NCI-H1417 (cell line): ENCODE results near the gene NID2.

Source experiments
- DNase-seq, 3 experiments: peaks; one replicate each; lab custom pipeline; 2025; lab: John Stamatoyannopoulos, UW

The NID2 gene

DNA sequence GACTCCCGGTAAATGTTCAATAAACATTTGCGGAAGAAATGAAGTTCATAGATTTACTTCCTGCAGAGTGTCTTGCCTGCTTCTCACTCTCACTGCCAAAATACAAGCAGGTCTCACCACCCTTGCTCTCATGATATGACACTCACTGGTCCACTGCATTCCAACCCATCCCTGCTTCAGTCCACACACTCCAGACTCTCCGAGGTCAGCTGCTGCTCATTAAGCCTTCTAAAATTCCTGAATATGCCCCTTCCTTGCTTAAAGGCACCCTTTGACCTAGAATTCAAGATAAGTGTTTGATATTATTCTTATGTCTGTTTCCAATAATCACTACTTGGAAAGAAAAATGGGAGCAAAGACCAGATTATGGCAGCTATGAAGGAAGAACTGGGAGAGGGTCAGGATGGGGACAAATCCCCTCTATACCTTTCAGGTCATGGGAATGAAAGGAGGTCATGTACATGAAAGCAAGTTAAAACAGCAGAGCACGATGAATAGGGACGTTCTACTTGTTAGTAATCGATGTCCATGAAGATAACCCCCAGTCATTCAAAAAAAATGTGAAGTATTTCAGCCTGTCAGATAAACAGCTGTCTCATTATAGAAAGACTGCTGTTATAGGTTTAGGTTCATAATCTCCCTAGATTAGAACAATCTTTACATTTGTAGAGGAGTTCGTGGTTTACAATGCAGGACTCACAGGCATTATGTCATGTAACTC is 10.5 kb upstream of the NID2 start:
- no peak for DNase-seq

DNA sequence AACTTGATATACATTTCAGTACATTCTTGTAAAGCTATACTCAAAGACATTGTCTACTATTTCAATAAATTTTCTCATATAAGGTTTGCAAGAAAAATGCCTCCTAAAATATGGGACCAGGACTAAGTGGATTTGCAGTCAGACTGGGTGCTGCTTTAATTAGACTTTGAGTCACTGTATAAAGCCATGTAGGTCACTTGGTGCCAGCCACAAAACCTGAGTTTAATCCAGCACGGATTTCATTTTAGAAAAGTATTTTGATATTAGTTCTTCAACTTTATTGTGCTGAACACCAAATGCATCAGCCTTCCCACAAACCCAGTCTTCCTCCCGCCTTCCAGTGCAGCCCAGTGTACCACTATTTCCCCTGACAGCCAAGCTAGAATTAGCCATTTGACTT is 9.9 kb upstream of the NID2 start:
- DNase-seq = no peak

GRCh38 chr14:52078095-52078531 is 9.3 kb upstream of the NID2 start:
- no peak for DNase-seq

GRCh38 chr14:52077256-52077979 is 8.6 kb upstream of the NID2 start:
- peak in 1 of 3 experiments; percentile 11 for DNase-seq

DNA sequence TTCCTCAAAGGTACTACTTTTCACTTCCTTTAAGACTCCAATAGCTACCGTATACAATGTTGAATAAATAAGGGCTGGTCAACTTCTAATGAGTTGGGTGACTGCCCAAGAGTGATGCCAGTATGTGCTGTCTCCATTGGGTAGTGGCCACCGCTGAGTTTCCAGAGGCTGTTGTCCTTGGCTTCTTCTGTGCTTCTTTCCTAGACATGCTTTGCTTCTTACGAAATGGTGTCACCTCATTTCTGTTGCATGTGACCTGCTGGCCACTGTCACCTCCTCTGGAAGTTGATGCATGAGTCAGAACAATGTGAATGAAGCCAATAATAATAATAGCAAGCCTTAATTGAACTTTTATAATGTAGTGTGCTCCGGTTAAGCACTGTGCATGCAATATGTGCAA is 7.5 kb upstream of the NID2 start:
- DNase-seq = no peak

DNA sequence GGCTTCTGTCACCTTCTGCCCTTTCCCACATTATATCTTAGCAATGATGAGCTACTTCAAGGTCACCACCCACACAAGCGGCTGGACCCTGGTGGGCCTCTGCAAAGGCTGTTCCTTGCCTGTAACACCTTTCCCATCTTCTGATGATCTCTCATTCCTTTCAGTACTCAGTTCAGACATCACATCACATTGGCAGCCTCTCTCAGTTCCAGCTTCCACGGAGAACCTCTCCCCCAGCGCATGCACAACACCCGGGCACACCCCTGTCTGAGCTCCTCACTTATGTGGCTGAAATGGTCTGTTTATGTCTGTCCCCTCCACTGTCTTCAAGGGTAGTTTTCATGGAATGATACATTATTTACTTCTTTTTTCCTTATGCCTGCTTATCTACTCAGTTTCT is 6.5 kb upstream of the NID2 start:
- no peak for DNase-seq

- no peak for DNase-seq
Observed at GRCh38 chr14:52073251-52073650, 4.4 kb upstream of the NID2 start.

DNA sequence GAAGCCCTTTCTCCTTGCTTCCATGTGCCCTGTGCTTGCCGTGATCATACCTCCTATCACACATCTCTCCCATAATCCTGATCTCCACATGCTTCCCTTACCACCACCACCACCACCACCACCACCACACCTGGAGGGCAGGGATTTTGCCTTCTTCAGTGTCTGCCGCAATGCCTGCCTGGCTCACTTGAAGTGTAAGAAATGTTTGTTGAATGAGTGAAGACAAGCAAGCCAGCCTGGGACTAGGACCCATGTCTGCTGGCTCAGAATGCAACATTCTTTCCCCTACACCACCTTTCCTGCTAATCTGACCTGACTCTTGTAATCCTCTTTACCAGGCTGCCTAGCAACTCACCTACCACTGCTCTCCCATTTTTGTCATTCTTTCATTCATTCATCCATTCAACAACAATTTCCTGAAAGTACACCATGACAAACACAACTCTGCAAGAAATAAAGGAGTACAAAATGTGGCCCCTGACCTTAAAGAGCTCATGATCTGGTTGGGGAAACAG is 3.5 kb upstream of the NID2 start:
- DNase-seq = no peak

- no peak for DNase-seq
Observed at GRCh38 chr14:52071675-52072074, 2.8 kb upstream of the NID2 start.

GRCh38 chr14:52070051-52070431 is 1.2 kb upstream of the NID2 start:
- no peak for DNase-seq

DNA sequence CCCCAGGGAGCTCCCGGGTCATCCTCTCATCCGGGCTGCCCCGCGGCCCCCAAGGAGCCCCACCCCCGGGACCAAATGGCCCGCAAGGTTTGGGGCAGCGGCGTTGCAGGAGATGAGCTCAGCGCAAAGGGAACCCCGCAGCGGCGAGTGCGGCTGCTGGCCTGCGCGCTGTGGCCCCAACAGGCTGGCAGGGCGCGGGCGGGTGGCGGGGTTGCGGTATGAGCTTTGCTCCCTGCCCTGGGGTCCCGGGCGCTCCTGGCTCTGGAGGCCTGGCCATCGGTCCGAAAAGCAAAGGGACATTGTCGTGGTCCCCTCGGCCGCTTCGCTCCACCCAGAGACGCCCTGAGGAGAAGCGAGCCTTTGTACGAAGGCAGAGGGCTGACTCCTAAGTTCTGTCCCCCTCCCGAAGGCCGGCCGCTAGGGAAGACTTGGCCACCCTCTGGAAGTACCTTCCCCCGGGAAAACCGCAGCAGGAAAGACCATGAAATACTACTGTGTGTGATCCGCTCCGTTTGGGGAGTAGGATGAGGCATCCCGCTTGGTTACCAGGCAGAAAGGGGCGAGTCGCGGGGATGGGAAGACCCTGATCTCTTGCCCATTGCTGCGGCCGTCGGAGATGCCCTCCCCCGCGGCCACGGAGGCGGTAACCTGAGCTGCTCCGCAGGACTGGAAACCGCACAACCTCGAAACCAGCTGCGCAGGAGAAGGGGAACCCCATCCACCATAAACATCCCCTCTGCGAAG is 620 bp upstream of the NID2 start:
- DNase-seq = no peak

GRCh38 chr14:52067873-52068614 is 815 bp downstream of the NID2 start:
- peak; percentile 24 to 86 (median 83) for DNase-seq

GRCh38 chr14:52064174-52064573 is 4.7 kb downstream of the NID2 start:
- no peak for DNase-seq

- no peak for DNase-seq
Observed at GRCh38 chr14:52063052-52063462, 5.8 kb downstream of the NID2 start.

GRCh38 chr14:52061890-52062289 is 7.0 kb downstream of the NID2 start:
- DNase-seq = no peak

- DNase-seq = no peak
Observed at GRCh38 chr14:52061390-52061789, 7.5 kb downstream of the NID2 start.

DNA sequence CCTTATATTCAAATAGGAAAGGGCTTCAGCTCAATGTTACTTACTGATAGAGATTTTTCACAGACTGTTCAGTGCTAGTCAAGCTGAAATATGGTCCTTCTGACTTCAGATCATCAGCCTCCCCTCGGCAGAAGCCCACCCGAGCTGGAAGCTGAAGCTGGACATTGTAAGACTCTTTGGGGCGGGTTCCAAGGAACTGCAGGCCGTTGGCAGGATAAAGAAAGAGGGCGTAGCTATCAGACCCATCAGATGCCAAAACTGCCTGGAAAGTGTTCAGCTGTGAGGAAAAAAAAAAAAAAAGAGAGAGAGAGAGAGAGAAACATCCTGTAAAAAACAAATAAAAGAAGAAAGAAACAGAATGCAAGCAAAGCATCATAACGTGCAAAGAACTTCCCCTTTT is 8.8 kb downstream of the NID2 start:
- no peak for DNase-seq

DNA sequence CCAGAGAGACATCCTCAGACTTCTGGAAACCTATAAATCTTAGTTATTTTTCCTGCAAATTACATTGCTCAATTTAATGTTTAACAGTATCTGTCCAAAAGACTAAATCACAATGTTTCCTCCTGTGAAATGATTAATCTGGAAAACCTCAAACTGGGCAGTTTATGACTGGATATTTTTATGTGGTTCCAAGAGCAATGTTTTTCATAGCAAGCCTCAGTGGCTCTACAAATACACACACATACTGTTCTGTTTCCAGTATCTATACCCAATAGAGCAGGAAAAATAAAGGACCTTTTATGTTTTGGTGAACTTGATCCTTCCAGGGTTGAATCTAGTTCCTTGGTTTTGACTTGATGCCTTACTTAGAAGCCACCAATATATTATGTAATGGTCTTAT is 9.2 kb downstream of the NID2 start:
- DNase-seq = no peak

- DNase-seq = no peak
Observed at GRCh38 chr14:52058341-52058740, 10.5 kb downstream of the NID2 start.

DNA sequence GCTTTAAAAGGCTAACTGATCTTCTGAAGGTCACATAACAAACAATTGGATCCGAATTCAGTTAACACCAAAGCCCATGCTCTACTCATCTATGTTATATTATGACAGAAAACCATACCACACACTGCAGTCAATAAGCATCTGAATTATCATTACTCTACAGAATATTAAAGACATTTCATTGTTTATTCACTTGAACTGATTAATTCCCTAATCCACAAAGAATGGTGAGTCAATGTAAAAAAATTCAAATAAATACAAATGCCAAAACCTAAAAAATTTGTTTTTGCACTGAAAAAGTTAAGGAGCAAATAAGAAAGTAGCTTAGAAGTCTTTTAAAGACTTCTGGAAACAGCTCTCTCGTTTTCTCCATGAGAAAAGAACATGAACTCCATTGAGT is 13.7 kb downstream of the NID2 start:
- DNase-seq = no peak

- DNase-seq = no peak
Observed at GRCh38 chr14:52054678-52055077, 14.2 kb downstream of the NID2 start.

GRCh38 chr14:52053044-52053443 is 15.8 kb downstream of the NID2 start:
- no peak for DNase-seq
